GM12878 (cell line): ENCODE results near the gene COL6A1. TPM values are rescaled to one million over a fixed set of nuclear protein-coding genes. Genes with fewer than 3 reads are reported as not detected.

ENCODE experiments used
- ATAC-seq: fragments of 200-7000 bp; cut with Tn5 transposase; 3 replicates; pipeline ENCODE4 v1.9.1; 2020; ENCODE audit warnings: mild to moderate bottlenecking, moderate library complexity
- BruUV-seq: library from RNA; stranded (reverse); fragments of 400-500 nt; replicated peaks from 2 replicates; lab custom pipeline; 2021; lab: Mats Ljungman, UMichigan
- CTCF ChIA-PET: fragments of 300-600 bp; sonication (Branson Sonifier 250); formaldehyde crosslinking; extraction: SDS; loops from one replicate; lab custom pipeline; 2021; ENCODE audit warnings: inconsistent platforms; lab: Yijun Ruan, JAX
- POLR2A ChIA-PET: fragments of 350-600 bp; formaldehyde crosslinking; extraction: SDS; loops from one replicate; lab custom pipeline; 2021; ENCODE audit warnings: inconsistent platforms; lab: Charles Lee
- RAD21 ChIA-PET: fragments of 300-600 bp; sonication (Branson Sonifier 250); formaldehyde crosslinking; loops from one replicate; lab custom pipeline; 2023; ENCODE audit warnings: antibody characterized with exemption; ENCODE audit not compliant: unreplicated experiment; lab: Charles Lee
- SMC1A ChIA-PET: fragments of 300-600 bp; sonication (Branson Sonifier 250); formaldehyde crosslinking; loops from one replicate; lab custom pipeline; 2023; ENCODE audit not compliant: unreplicated experiment, uncharacterized antibody; lab: Charles Lee
- DNase-seq: peaks from one replicate; pipeline ENCODE4 v3.0.0-alpha.2; 2011; ENCODE audit warnings: low read depth, low spot score
- FAIRE-seq: peaks from 3 replicates; lab custom pipeline; 2011; peaks lifted over from hg19 to GRCh38; lab: Jason Lieb, UNC
- H2AFZ ChIP-seq: 2 replicates; pipeline ENCODE4 v1.6.0; 2011; ENCODE audit warnings: low read depth, low read length, control low read depth; ENCODE audit not compliant: control insufficient read depth
- H3K27ac ChIP-seq: 2 replicates; pipeline ENCODE4 v1.5.1; 2011; ENCODE audit warnings: control low read depth; ENCODE audit not compliant: control insufficient read depth, insufficient read depth
- H3K27me3 ChIP-seq, 2 experiments: replicated peaks in 1 of 2; 2 replicates each; pipeline versions ENCODE4 v1.6.0 to v1.6.1; 2011; ENCODE audit warnings: low read length in 1 of 2; ENCODE audit not compliant: control insufficient read depth in 2 of 2, insufficient read depth in 2 of 2
- H3K36me3 ChIP-seq, 2 experiments: 2 replicates each; pipeline ENCODE4 v1.5.1; 2011; ENCODE audit warnings: low read length in 1 of 2; ENCODE audit not compliant: control insufficient read depth in 2 of 2, insufficient read depth in 2 of 2
- H3K4me1 ChIP-seq: 2 replicates; pipeline ENCODE4 v1.6.1; 2011; ENCODE audit warnings: mild to moderate bottlenecking, low read length, moderate library complexity, mixed read lengths; ENCODE audit not compliant: control insufficient read depth, insufficient read depth
- H3K4me2 ChIP-seq: 2 replicates; pipeline ENCODE4 v1.6.0; 2011; ENCODE audit warnings: control low read depth; ENCODE audit not compliant: control insufficient read depth, insufficient read depth
- H3K4me3 ChIP-seq: fragments of 200-600 bp; sonication (generic); 2 replicates; pipeline ENCODE4 v1.5.1; 2016
- H3K79me2 ChIP-seq: 2 replicates; pipeline ENCODE4 v1.6.0; 2011; ENCODE audit warnings: low read length; ENCODE audit not compliant: control insufficient read depth, insufficient read depth
- H3K9ac ChIP-seq: 2 replicates; pipeline ENCODE4 v1.8.0; 2011; ENCODE audit warnings: low read length, control low read depth, mixed read lengths; ENCODE audit not compliant: control insufficient read depth, insufficient read depth
- H3K9me3 ChIP-seq: replicated peaks from 3 replicates; pipeline ENCODE4 v1.5.1; 2011; ENCODE audit warnings: mild to moderate bottlenecking, low read length; ENCODE audit not compliant: control insufficient read depth, insufficient read depth
- H4K20me1 ChIP-seq: 2 replicates; pipeline ENCODE4 v1.6.0; 2011; ENCODE audit not compliant: control insufficient read depth, insufficient read depth
- BHLHE40 ChIP-seq, 2 experiments: fragments of 450-650 bp in 1 of 2; IDR thresholded peaks; 2 replicates each; pipeline ENCODE4 v1.6.1; 2011 to 2017; ENCODE audit warnings: low read depth in 2 of 2, borderline replicate concordance in 1 of 2, improper control_type of control experiment in 1 of 2, low read length in 1 of 2, mild to moderate bottlenecking in 1 of 2
- EED ChIP-seq: sonication (generic); IDR thresholded peaks from 2 replicates; pipeline ENCODE4 v1.6.1; 2016; ENCODE audit warnings: antibody characterized with exemption, low read depth
- FOS ChIP-seq: IDR thresholded peaks from 3 replicates; pipeline ENCODE4 v1.6.1; 2011; ENCODE audit warnings: borderline replicate concordance; ENCODE audit not compliant: insufficient read length; ENCODE audit errors: extremely low read depth
- SMARCA5 ChIP-seq: fragments of 450-650 bp; IDR thresholded peaks from 2 replicates; pipeline ENCODE4 v1.6.1; 2017; ENCODE audit warnings: mild to moderate bottlenecking
- SP1 ChIP-seq: IDR thresholded peaks from one replicate; pipeline ENCODE4 v1.6.1; 2011; ENCODE audit warnings: low read depth, low read length
- WGBS: methylation state at CpG from one replicate; pipeline ENCODE4 v1.1.6; 2016; ENCODE audit warnings: low lambda C conversion rate; ENCODE audit not compliant: insufficient replicate concordance, insufficient coverage; ENCODE audit errors: missing lambda C conversion rate; 5-methylcytosine and 5-hydroxymethylcytosine counted together
- in situ Hi-C: fragments of 300-500 bp; cut with MboI; formaldehyde crosslinking; loops from 9 replicates; pipeline ENCODE4 v1.14.3; 2018; ENCODE audit warnings: mixed read lengths
- intact Hi-C: fragments of 100-400 bp; cut with micrococcal nuclease; formaldehyde crosslinking; loops from one replicate; pipeline ENCODE4 v1.14.2; 2022; ENCODE audit not compliant: unreplicated experiment
- polyA plus RNA-seq, 11 experiments: library from polyadenylated mRNA; depleted of rRNA in 4 of 11; unstranded in 6 of 11; stranded (reverse) in 5 of 11; fragments of >200 nt; fragmentation: Nextera tagmentation in 4 of 11; fragmentation: Illumina TruSeq in 1 of 11; extraction: Ambion mirVana in 4 of 11; extraction: Trizol in 1 of 11; gene quantifications; 1 replicate in 1 of 11; 2 replicates in 10 of 11; pipeline versions ENCODE4 v1.2.1 to v1.2.3, GENCODE V29; 2011 to 2016; ENCODE audit warnings: inconsistent platforms in 2 of 11, missing spikeins in 2 of 11, low read depth in 1 of 11
- total RNA-seq, 4 experiments: library from RNA; depleted of rRNA in 3 of 4; stranded (reverse); fragments of >200 nt in 3 of 4; fragmentation: Illumina TruSeq in 1 of 4; extraction: Trizol in 1 of 4; gene quantifications; 2 replicates each; pipeline versions ENCODE4 v1.2.1 to v1.2.3, GENCODE V29; 2013 to 2021
- TF ChIP-seq, protein P1 (sequence below): fragments of 150-350 bp; IDR thresholded peaks from 2 replicates; pipeline ENCODE4 v1.6.1; 2016; ENCODE audit warnings: low read depth, low read length

COL6A1 gene
- total and polyA plus RNA-seq, 10 of the 15 experiments (the other 5 are each of a cell fraction or from before 2014, with no cell fraction given), result 0.12 to 1.3 (median 0.20) TPM; not detected in 7

DNA sequence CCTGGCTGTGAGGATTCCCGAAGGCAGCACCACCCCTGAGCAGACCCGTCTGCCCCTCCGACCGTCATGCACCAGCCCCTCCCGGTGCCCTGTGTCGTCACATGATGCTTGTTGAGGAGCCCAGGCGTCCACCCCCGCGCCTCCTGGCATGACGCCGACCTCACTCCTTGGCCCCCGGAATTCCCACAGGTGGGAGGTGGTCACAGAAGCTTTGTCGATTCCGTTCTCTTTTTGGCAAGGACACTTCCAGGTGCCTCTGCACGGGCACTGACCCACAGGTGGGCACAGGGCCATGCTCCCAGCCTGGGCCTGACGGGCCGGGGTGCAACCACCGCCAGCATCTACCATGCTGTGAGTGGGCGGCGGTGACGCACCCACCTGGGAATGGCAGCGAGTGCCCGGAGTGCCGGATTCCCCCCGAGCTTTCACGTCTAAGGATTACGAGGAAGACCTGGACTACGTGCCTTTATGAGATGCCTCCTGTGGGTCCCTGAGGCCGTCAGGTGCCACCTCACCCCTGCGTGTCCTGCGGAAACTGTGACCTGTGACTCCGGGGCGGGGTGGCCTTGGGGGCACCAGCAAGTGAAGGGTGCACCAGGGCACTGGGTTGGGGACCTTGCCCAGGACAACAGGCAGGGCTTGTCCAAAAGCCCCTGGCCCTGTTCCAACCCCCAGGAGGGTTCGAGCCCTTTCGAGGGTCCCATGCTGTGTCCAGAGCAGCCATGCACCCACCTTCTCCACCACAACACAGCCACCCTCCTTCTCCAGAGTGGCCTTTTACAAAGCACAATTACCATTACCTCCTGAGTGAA is 31.4 kb upstream of the COL6A1 start:
- Histone ChIP-seq H3K4me3 (no peak overlapping the region), H4K20me1 (no peaks in the 10 kb centered on the region), H3K27me3 (no peaks in the 10 kb centered on the region), H3K4me1 (no peaks in the 10 kb centered on the region), H3K36me3 (no peaks in the 10 kb centered on the region), H3K9me3 (no peaks in the 10 kb centered on the region), H3K27ac (no peak overlapping the region), H3K9ac (no peak overlapping the region)
- CTCF ChIA-PET, result no interaction called here
- DNase-seq, result no peak
- 49% methylated on average over 35 of the region's 35 CpGs for WGBS
- RAD21 ChIA-PET, result no interaction called here
- ATAC-seq, result no peak
- SMC1A ChIA-PET, result no interaction called here
- TF ChIP-seq EED, result no peak
- TF ChIP-seq SMARCA5, result no peak
- TF ChIP-seq FOS, result no peak
- no peak for TF ChIP-seq SP1
- TF ChIP-seq, protein P1, sequence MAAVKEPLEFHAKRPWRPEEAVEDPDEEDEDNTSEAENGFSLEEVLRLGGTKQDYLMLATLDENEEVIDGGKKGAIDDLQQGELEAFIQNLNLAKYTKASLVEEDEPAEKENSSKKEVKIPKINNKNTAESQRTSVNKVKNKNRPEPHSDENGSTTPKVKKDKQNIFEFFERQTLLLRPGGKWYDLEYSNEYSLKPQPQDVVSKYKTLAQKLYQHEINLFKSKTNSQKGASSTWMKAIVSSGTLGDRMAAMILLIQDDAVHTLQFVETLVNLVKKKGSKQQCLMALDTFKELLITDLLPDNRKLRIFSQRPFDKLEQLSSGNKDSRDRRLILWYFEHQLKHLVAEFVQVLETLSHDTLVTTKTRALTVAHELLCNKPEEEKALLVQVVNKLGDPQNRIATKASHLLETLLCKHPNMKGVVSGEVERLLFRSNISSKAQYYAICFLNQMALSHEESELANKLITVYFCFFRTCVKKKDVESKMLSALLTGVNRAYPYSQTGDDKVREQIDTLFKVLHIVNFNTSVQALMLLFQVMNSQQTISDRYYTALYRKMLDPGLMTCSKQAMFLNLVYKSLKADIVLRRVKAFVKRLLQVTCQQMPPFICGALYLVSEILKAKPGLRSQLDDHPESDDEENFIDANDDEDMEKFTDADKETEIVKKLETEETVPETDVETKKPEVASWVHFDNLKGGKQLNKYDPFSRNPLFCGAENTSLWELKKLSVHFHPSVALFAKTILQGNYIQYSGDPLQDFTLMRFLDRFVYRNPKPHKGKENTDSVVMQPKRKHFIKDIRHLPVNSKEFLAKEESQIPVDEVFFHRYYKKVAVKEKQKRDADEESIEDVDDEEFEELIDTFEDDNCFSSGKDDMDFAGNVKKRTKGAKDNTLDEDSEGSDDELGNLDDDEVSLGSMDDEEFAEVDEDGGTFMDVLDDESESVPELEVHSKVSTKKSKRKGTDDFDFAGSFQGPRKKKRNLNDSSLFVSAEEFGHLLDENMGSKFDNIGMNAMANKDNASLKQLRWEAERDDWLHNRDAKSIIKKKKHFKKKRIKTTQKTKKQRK, result no peak
- TF ChIP-seq BHLHE40 (IDR thresholded peaks at IDR 0.05; ENCODE audit: borderline replicate concordance in 1 of 2, low read depth in 2 of 2, low read length in 1 of 2), result no peak
- TF ChIP-seq, all 136 proteins: peak for 0
- POLR2A ChIA-PET, result no interaction called here
- no peak overlapping the region for H3K4me2 ChIP-seq
- no TSS peak for BruUV-seq
- H3K79me2 ChIP-seq, result no peaks in the 10 kb centered on the region
- intact Hi-C loops, result no loop called here
- in situ Hi-C loops, result no loop called here
- FAIRE-seq, result no peak
- H2AFZ ChIP-seq, result no peak overlapping the region
